ENCODE results near the gene CMSS1. TPM values are rescaled to one million over a fixed set of nuclear protein-coding genes. Genes with fewer than 3 reads are reported as not detected.

CMSS1 gene
- total RNA-seq, 4 donors from 2014 or later = 1.8 to 41.2 (median 17.0) TPM

DNA sequence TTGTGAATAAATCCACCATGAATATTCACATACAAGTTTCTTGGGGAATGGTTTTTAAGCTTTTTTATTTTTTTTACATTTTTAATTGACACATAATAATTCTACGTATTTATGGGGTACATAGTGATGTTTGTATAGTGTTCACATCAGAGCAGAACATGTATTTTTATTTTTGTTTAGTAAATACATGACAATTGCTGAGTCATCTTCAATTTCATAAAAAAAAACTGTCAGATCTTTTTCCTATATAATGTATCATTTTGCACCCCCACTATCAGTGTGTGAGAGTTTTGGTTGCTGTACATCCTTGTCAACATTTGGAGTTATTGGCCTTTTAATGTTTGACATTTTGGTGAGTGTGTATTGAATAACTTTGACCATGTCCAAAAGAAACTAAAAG lies 336.5 kb downstream of the CMSS1 start:
- TF ChIP-seq, protein P1, sequence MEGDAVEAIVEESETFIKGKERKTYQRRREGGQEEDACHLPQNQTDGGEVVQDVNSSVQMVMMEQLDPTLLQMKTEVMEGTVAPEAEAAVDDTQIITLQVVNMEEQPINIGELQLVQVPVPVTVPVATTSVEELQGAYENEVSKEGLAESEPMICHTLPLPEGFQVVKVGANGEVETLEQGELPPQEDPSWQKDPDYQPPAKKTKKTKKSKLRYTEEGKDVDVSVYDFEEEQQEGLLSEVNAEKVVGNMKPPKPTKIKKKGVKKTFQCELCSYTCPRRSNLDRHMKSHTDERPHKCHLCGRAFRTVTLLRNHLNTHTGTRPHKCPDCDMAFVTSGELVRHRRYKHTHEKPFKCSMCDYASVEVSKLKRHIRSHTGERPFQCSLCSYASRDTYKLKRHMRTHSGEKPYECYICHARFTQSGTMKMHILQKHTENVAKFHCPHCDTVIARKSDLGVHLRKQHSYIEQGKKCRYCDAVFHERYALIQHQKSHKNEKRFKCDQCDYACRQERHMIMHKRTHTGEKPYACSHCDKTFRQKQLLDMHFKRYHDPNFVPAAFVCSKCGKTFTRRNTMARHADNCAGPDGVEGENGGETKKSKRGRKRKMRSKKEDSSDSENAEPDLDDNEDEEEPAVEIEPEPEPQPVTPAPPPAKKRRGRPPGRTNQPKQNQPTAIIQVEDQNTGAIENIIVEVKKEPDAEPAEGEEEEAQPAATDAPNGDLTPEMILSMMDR (IDR thresholded peaks at IDR 0.05) = no peak
- no peak for TF ChIP-seq POLR2A (IDR thresholded peaks at IDR 0.05)
- Histone ChIP-seq H3K4me1 (peaks cover 0 to 3% of the 10 kb centered on the region in 2 donors), H3K4me3 (no peak overlapping the region), H3K36me3 (no peaks in the 10 kb centered on the region), H3K27ac (no peak overlapping the region), H3K27me3 (no peaks in the 10 kb centered on the region), H3K9me3 (peaks cover 0 to 5% of the 10 kb centered on the region in 2 donors)
- no peak for DNase-seq
- intact Hi-C loops (cut with DNase I; ENCODE audit: low total_unique reads) = no loop called here

DNA sequence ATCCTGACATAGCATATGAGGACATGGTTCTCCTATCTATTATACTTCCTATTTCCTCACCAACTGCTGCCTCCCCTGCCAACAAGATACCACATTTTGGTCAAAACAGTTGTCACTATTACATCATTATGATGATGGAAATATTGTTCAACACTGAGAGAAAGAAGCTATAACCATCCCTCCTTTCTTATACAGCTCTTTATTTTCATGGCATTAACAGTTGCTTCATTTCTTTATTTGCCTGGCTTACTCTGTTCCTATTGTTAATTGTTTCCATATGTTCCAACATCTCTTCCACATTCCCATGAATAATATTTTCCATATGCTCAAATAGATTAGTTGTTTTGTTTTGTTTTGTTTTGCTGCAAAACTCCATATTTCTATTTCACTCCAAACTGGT lies 337.5 kb downstream of the CMSS1 start:
- no peak overlapping the region for H3K4me3 ChIP-seq
- intact Hi-C loops (cut with DNase I; ENCODE audit: low total_unique reads) = no loop called here
- no peaks in the 10 kb centered on the region for H3K36me3 ChIP-seq
- peaks cover 0 to 5% of the 10 kb centered on the region in 2 donors for H3K9me3 ChIP-seq
- H3K27me3 ChIP-seq = no peaks in the 10 kb centered on the region
- DNase-seq = no peak
- H3K4me1 ChIP-seq = no peaks in the 10 kb centered on the region
- H3K27ac ChIP-seq = no peak overlapping the region
- no peak for TF ChIP-seq POLR2A (IDR thresholded peaks at IDR 0.05)
- TF ChIP-seq, protein P1 (IDR thresholded peaks at IDR 0.05) = no peak

DNA sequence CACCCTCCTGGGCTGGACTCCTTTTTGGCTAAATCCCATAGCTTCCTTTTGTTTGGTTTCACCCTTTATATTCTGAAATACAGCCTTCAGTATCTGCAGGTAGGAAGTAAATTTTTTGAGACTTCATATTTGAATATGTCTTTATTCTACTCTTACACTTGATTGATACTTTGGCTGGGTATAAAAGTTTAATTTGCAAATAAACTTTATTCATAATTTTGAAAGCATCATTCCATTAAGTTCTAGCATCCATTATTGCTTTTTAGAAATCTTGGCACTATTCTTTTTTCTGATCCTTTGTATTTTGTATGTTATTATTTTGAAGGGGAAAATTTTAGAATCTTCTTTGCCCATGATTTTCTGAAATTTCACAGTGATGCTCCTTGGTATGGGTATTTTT lies 337.9 kb downstream of the CMSS1 start:
- no peak overlapping the region for H3K27ac ChIP-seq
- peaks cover 0 to 5% of the 10 kb centered on the region in 2 donors for H3K9me3 ChIP-seq
- no peaks in the 10 kb centered on the region for H3K36me3 ChIP-seq
- no peaks in the 10 kb centered on the region for H3K4me1 ChIP-seq
- intact Hi-C loops (cut with DNase I; ENCODE audit: low total_unique reads) = no loop called here
- no peak for DNase-seq
- no peaks in the 10 kb centered on the region for H3K27me3 ChIP-seq
- no peak overlapping the region for H3K4me3 ChIP-seq
- no peak for TF ChIP-seq POLR2A (IDR thresholded peaks at IDR 0.05)
- TF ChIP-seq, protein P1 (IDR thresholded peaks at IDR 0.05) = no peak

GRCh38 chr3:100157685-100158084 lies 340.0 kb downstream of the CMSS1 start:
- H3K27me3 ChIP-seq = no peaks in the 10 kb centered on the region
- H3K4me3 ChIP-seq = no peak overlapping the region
- no peaks in the 10 kb centered on the region for H3K4me1 ChIP-seq
- no peak for DNase-seq
- H3K27ac ChIP-seq = no peak overlapping the region
- peaks cover 0 to 5% of the 10 kb centered on the region in 2 donors for H3K9me3 ChIP-seq
- intact Hi-C loops (cut with DNase I; ENCODE audit: low total_unique reads) = no loop called here
- no peaks in the 10 kb centered on the region for H3K36me3 ChIP-seq
- TF ChIP-seq, protein P1 (IDR thresholded peaks at IDR 0.05) = no peak
- TF ChIP-seq POLR2A (IDR thresholded peaks at IDR 0.05) = no peak

- Histone ChIP-seq H3K27ac (peak overlapping the region; percentile 60), H3K4me1 (no peaks in the 10 kb centered on the region)
These were observed 341.3 kb downstream of the CMSS1 start for GRCh38 chr3:100158918-100159330.

More at GRCh38 chr3:100158918-100159330, 341.3 kb downstream of the CMSS1 start:
- no peak for TF ChIP-seq POLR2A (IDR thresholded peaks at IDR 0.05)
- TF ChIP-seq, protein P1 (IDR thresholded peaks at IDR 0.05) = no peak
- H3K4me3 ChIP-seq = no peak overlapping the region
- no peaks in the 10 kb centered on the region for H3K36me3 ChIP-seq
- DNase-seq = no peak
- intact Hi-C loops (cut with DNase I; ENCODE audit: low total_unique reads) = no loop called here
- H3K27me3 ChIP-seq = no peaks in the 10 kb centered on the region
- peaks cover 0 to 5% of the 10 kb centered on the region in 2 donors for H3K9me3 ChIP-seq

Data from uterus (tissue), 4 donors.